GM12865 (cell line): Measurements from ENCODE around the gene MCC.

Experiments used
- DNase-seq: peaks from one replicate; pipeline ENCODE4 v3.0.0; 2010; ENCODE audit warnings: low read depth
- H3K4me3 ChIP-seq: 2 replicates; pipeline ENCODE4 v1.5.1; 2011; ENCODE audit warnings: mild to moderate bottlenecking, low read depth, low read length, control low read depth
- CTCF ChIP-seq: IDR thresholded peaks from 2 replicates; pipeline ENCODE4 v1.5.1; 2011; ENCODE audit warnings: low read length, control low read depth, low read depth, inconsistent platforms; ENCODE audit not compliant: insufficient read depth; ENCODE audit errors: missing control alignments

Gene MCC

DNA sequence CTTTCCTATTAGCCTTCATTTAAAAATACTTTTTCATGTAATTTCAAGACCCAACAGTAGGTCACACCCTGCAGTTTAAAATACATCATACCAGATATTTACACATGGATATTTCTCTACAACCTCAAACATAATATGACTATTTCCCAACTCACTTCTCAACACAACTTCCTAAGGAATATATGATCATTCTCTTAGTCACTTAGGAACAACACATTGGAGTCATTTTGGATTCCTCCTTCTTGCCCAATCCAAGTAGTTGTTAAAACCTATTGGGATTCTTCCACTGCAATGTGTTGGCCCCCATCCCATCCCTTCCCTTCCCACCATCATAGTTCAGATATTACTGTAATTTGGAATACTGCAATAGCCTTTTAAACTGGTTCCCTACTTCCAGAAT, 366.2 kb downstream of the MCC start:
- no peak for TF ChIP-seq CTCF
- DNase-seq, result no peak
- no peak overlapping the region for H3K4me3 ChIP-seq

- H3K4me3 ChIP-seq, result no peak overlapping the region
- TF ChIP-seq CTCF, result no peak
- DNase-seq, result no peak
Measured at GRCh38 chr5:113119246-113119924, 368.9 kb downstream of the MCC start.

GRCh38 chr5:113118765-113119164, 369.5 kb downstream of the MCC start:
- no peak for TF ChIP-seq CTCF
- no peak for DNase-seq
- H3K4me3 ChIP-seq, result no peak overlapping the region

DNA sequence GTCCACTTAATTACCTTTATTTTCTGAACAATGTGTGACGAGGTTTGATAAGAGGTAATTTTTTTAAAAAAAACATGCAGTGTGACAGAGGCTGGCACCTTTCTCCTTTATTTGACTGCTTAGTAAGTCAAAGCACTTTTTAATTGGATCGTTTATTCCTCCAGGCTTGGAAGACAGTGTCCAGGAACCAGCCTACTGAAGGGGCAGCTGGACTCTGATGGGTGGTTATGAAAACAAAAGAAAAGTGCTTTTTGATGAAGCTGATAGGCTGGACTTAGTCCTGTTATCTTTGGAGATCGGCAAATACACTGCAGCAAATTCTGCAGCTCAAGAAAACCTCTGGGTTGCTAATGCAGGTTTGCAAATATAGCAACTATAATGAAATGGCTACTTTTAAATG, 370.0 kb downstream of the MCC start:
- TF ChIP-seq CTCF, result no peak
- DNase-seq, result no peak
- H3K4me3 ChIP-seq, result no peak overlapping the region

- TF ChIP-seq CTCF, result no peak
- DNase-seq, result no peak
- H3K4me3 ChIP-seq, result no peak overlapping the region
Measured at GRCh38 chr5:113117543-113118115, 370.6 kb downstream of the MCC start.

DNA sequence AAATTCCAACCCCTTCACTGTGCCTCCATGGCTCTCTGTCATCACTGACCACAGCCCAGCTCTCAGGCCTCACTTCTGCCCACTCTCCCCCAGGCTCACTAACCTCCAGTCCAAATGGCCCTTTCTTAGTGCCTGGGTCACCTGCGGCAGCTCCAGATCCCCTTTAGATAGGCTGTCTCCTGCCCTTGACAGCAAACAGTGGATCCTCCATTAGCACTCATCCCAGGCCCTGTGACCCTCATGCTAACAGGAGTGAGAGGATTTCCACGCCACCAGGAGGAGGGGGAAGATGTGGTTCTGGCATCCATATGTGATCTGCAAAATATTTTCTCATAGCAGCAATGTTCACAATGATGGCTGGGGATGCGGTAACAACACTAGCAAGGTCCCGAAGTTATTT, 372.3 kb downstream of the MCC start:
- no peak for TF ChIP-seq CTCF
- no peak overlapping the region for H3K4me3 ChIP-seq
- no peak for DNase-seq

DNA sequence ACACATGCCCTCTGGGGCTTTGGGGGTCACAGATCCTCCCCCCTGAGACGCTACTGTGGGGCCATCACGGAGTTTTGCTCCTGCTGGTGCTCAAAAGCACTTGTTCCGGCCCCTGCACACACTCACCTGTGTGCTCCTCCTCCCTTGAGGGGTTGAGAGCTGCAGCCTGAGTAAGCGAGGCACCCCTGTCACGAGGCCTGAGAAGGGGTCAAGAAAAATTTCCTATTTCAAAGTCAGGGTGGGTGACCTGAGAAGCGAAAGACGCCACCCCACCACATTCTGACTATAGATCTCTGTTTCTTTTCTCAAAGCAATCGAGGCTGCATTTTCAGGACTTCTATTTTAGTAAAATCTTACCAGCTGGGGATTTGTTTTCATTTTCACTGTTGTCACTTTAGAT, 373.2 kb downstream of the MCC start:
- H3K4me3 ChIP-seq, result no peak overlapping the region
- DNase-seq, result peak; percentile 46
- no peak for TF ChIP-seq CTCF
